Prostate gland (tissue), 2 donors: ENCODE measurements around the gene CDKL1. TPM values are rescaled to one million over a fixed set of nuclear protein-coding genes. Genes with fewer than 3 reads are reported as not detected.

Source experiments
- DNase-seq: peaks from one replicate; pipeline ENCODE4 v3.0.0-alpha.2; 2019; ENCODE audit warnings: low spot score
- H3K27ac ChIP-seq, 2 donors: fragments of 200-600 bp; sonication (generic); 2 replicates each; pipeline ENCODE4 v1.5.1; 2017 to 2019
- H3K27me3 ChIP-seq: fragments of 200-600 bp; sonication (generic); replicated peaks from 2 replicates; pipeline ENCODE4 v1.5.1; 2019; ENCODE audit not compliant: insufficient read depth
- H3K36me3 ChIP-seq, 2 donors: fragments of 200-600 bp; sonication (generic); 1 replicate in 1 of 2; 2 replicates in 1 of 2; pipeline versions ENCODE4 v1.5.1 to v1.8.1; 2017 to 2019
- H3K4me1 ChIP-seq: fragments of 200-600 bp; sonication (generic); replicated peaks from 2 replicates; pipeline ENCODE4 v1.5.1; 2019
- H3K4me3 ChIP-seq, 2 donors: fragments of 200-600 bp; sonication (generic); 2 replicates each; pipeline ENCODE4 v1.5.1; 2017 to 2019
- H3K9me3 ChIP-seq: fragments of 200-600 bp; sonication (generic); 2 replicates; pipeline ENCODE4 v1.5.1; 2017
- POLR2A ChIP-seq: fragments of 450-650 bp; IDR thresholded peaks from one replicate; pipeline ENCODE4 v1.6.1; 2016; ENCODE audit warnings: antibody characterized with exemption, mild to moderate bottlenecking
- POLR2AphosphoS5 ChIP-seq: sonication (generic); formaldehyde crosslinking; IDR thresholded peaks from one replicate; pipeline ENCODE4 v1.6.1; 2017; ENCODE audit warnings: antibody characterized with exemption
- WGBS: methylation state at CpG from one replicate; pipeline ENCODE4 v1.1.5; 2018; 5-methylcytosine and 5-hydroxymethylcytosine counted together
- intact Hi-C: fragments of 100-400 bp; cut with DNase I; formaldehyde crosslinking; loops from one replicate; pipeline ENCODE4 v1.14.2; 2022
- total RNA-seq, 2 donors: library from RNA; depleted of rRNA; stranded (reverse); fragments of >200 nt; gene quantifications; one replicate each; pipeline ENCODE4 v1.1.0, GENCODE V29; 2016
- TF ChIP-seq, protein P1 (sequence below), 4 experiments: fragments of 200-600 bp in 2 of 4; fragments of 450-650 bp in 2 of 4; sonication (generic) in 2 of 4; IDR thresholded peaks; 1 replicate in 3 of 4; 2 replicates in 1 of 4; pipeline ENCODE4 v1.5.1; 2016 to 2019; ENCODE audit warnings: antibody characterized with exemption in 4 of 4, mild to moderate bottlenecking in 2 of 4, moderate library complexity in 2 of 4

Gene CDKL1
- total RNA-seq, 2 donors from 2014 or later, result 3.4 to 18.5 TPM

DNA sequence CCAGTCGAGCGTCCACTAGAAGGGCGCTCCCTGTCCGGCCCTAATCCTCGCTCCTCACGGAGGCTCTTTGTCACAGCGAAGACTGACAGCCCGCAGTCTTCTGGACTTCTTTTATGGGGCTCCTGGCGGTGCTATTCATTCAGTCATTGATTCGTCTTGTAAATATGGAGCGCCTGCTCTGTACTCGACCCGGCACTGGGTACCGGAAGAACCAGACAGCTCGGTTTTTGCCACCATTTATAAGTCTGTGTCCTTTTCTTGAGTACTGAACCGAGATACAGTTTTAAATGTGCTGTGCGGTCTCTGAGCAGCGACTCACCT, 84.0 kb downstream of the CDKL1 start:
- Histone ChIP-seq H3K36me3 (no peaks in the 10 kb centered on the region), H3K9me3 (no peaks in the 10 kb centered on the region), H3K27ac (peak overlapping the region; percentile 93 to 94), H3K4me3 (peak overlapping the region; percentile 55 to 71), H3K4me1 (no peaks in the 10 kb centered on the region), H3K27me3 (no peaks in the 10 kb centered on the region)
- 2% methylated on average over 18 of the region's 18 CpGs for WGBS
- TF ChIP-seq POLR2AphosphoS5 (no peak), POLR2A (no peak)
- TF ChIP-seq, protein P1, sequence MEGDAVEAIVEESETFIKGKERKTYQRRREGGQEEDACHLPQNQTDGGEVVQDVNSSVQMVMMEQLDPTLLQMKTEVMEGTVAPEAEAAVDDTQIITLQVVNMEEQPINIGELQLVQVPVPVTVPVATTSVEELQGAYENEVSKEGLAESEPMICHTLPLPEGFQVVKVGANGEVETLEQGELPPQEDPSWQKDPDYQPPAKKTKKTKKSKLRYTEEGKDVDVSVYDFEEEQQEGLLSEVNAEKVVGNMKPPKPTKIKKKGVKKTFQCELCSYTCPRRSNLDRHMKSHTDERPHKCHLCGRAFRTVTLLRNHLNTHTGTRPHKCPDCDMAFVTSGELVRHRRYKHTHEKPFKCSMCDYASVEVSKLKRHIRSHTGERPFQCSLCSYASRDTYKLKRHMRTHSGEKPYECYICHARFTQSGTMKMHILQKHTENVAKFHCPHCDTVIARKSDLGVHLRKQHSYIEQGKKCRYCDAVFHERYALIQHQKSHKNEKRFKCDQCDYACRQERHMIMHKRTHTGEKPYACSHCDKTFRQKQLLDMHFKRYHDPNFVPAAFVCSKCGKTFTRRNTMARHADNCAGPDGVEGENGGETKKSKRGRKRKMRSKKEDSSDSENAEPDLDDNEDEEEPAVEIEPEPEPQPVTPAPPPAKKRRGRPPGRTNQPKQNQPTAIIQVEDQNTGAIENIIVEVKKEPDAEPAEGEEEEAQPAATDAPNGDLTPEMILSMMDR (IDR thresholded peaks at IDR 0.05), result no peak
- intact Hi-C loops, result loop anchor here (2.0 to 10.0 kb wide), 3 partner anchors 220 to 462 kb away; partner anchors contain the start of gene MAP4K5
- peak; percentile 61 for DNase-seq

DNA sequence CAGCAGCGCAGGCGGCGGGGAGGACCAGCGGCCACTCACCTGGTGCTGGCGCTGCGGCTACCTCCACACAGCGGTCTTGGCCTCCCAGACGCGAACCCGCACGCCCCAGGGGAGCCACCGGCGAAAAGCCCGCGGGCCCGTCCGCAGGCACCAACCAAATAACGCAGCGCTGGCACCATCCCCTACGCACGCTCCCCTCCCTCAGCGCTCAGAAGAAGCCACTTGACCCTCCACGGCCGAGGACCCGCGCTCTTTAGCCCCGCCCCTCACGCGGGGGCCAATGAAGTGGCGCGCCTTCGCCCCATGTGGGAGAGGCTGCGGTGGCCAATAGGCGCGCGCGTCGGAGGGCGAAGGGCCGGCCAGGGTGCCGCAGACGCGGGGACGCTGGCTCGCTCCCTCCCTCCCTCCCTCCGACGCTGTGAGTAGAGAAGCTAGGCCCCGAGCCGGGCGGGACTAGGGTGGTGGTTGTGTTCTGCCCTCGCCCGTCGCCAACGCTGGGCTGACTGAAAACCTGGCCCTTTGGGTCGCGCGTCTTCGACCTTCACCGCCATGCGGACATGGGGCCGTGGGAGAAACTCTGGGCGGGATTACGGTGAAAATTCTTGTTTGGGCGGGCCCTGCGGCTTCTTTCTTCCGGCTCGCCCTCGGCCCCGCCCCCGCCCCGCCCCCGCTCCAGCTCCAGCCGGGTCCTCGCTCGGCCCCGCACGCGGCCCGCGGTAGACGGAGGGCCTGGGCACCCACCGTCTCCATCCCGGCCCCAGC, 84.5 kb downstream of the CDKL1 start, which contains the start of the genes DMAC2L and L2HGDH:
DMAC2L (plus strand) TSS at position 353 of the 762 bp plus-strand sequence. CDS start 9,164 bp downstream, outside the sequence.
L2HGDH (minus strand) TSS at position 258 of the 762 bp plus-strand sequence; CDS start at position 179, 79 bp downstream.
- H3K36me3 ChIP-seq, result no peaks in the 10 kb centered on the region
- intact Hi-C loops, result loop anchor here (2.0 to 10.0 kb wide), 3 partner anchors 221 to 463 kb away; partner anchors contain the start of gene MAP4K5
- peak within 1 kb of the TSS; percentile 93 to 94 for H3K27ac ChIP-seq
- WGBS, result under 1% methylated on average over 80 of the region's 83 CpGs
- peak; percentile 91 for DNase-seq
- no peaks in the 10 kb centered on the region for H3K27me3 ChIP-seq
- H3K4me1 ChIP-seq, result no peaks in the 10 kb centered on the region
- peak within 1 kb of the TSS; percentile 55 to 71 for H3K4me3 ChIP-seq
- no peaks in the 10 kb centered on the region for H3K9me3 ChIP-seq
- TF ChIP-seq POLR2A (peak; percentile 77), POLR2AphosphoS5 (peak; percentile 81)
- TF ChIP-seq, protein P1 (IDR thresholded peaks at IDR 0.05), result peak in 3 of 4 experiments; percentile 29 to 69 (median 50)

DNA sequence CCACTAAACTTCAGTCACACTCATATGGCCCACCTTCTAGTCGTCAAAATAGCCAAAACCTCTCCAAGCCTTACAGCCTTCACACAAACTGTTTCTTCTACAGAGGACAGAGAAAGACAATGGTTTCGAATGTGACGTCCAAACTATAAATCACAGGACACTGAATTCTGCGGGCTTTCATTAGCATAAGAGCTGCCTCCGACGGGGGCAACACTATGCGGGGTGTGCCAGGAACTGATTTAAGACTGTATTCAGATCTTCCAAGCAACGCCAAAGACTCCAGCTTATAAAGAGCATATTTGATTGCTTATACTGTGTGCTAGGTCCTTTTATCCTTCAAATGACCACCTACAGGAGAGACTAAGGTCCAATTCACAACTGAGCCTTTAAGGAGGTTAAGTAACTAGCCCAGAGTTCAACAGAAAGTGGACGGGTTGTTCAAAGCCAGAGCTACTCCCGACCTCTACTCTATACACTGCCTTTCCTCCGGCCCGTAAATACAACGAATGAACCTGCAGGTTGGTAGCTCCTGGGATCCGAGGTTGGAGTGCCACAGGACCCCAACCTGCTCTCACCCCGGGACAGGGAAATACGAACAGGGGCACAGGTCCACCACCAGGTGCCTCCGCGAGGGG, 85.2 kb downstream of the CDKL1 start:
- no peaks in the 10 kb centered on the region for H3K9me3 ChIP-seq
- peak overlapping the region; percentile 55 to 71 for H3K4me3 ChIP-seq
- H3K36me3 ChIP-seq, result no peaks in the 10 kb centered on the region
- intact Hi-C loops, result loop anchor here (5.0 to 10.0 kb wide), 2 partner anchors 444 to 463 kb away; no protein-coding TSS in a partner anchor
- TF ChIP-seq POLR2A, result no peak
- TF ChIP-seq POLR2AphosphoS5, result no peak
- TF ChIP-seq, protein P1 (IDR thresholded peaks at IDR 0.05), result no peak
- H3K4me1 ChIP-seq, result no peaks in the 10 kb centered on the region
- WGBS, result 2% methylated on average over 18 of the region's 18 CpGs
- no peak for DNase-seq
- peak overlapping the region; percentile 93 to 94 for H3K27ac ChIP-seq
- no peaks in the 10 kb centered on the region for H3K27me3 ChIP-seq

DNA sequence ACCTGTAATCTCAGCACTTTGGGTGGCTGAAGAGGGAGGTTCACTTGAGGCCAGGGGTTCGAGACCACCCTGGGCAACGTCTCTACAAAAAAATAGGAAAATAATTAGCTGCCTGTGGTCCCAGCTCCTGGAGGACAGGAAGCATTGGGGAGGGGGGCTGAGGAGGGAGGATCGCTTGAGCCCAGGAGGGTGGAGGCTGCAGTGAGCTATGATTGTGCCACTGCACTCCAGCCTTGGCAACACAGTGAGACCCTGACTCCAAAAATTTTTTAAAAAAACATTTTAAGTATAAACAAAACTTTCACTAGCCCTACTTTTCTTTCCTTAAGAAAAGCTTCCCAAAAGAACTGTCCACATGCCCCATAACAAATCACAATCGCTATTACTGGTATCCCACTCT, 86.2 kb downstream of the CDKL1 start:
- Histone ChIP-seq H3K4me1 (no peaks in the 10 kb centered on the region), H3K27me3 (no peaks in the 10 kb centered on the region), H3K9me3 (no peaks in the 10 kb centered on the region), H3K4me3 (no peak overlapping the region), H3K36me3 (no peaks in the 10 kb centered on the region), H3K27ac (no peak overlapping the region)
- TF ChIP-seq, protein P1 (IDR thresholded peaks at IDR 0.05), result no peak
- no peak for TF ChIP-seq POLR2AphosphoS5
- no peak for TF ChIP-seq POLR2A
- no peak for DNase-seq
- 96% methylated on average over 4 of the region's 4 CpGs for WGBS
- intact Hi-C loops, result loop anchor here (5.0 to 10.0 kb wide), 2 partner anchors 443 to 464 kb away; no protein-coding TSS in a partner anchor
